WTC11 (cell line): ENCODE results near the gene PBRM1. TPM values are rescaled to one million over a fixed set of nuclear protein-coding genes. Genes with fewer than 3 reads are reported as not detected.

Experiments used
- ATAC-seq: fragments of 200-7000 bp; cut with Tn5 transposase; 2 replicates; pipeline ENCODE4 v1.10.0; 2021; ENCODE audit warnings: mild to moderate bottlenecking, moderate library complexity
- CTCF ChIA-PET: fragments of 300-600 bp; sonication (Branson Sonifier 250); formaldehyde crosslinking; loops from one replicate; lab custom pipeline; 2021; ENCODE audit warnings: antibody characterized with exemption; lab: Charles Lee
- POLR2A ChIA-PET: fragments of 350-600 bp; sonication (Branson Sonifier 250); formaldehyde crosslinking; loops from one replicate; lab custom pipeline; 2021; ENCODE audit warnings: antibody characterized with exemption; lab: Charles Lee
- DNase-seq: peaks from one replicate; pipeline ENCODE4 v3.0.0; 2021; ENCODE audit warnings: low spot score
- H3K27ac Mint-ChIP-seq: 2 replicates; pipeline ENCODE4 v1.8.0; 2021; ENCODE audit warnings: mixed read lengths
- H3K27me3 Mint-ChIP-seq: 2 replicates; pipeline ENCODE4 v1.8.0; 2021; ENCODE audit warnings: low read depth, mild to moderate bottlenecking, moderate library complexity, mixed read lengths
- H3K36me3 Mint-ChIP-seq: 2 replicates; pipeline ENCODE4 v1.8.0; 2021; ENCODE audit warnings: mixed read lengths
- H3K4me1 Mint-ChIP-seq: 2 replicates; pipeline ENCODE4 v1.8.0; 2022; ENCODE audit warnings: mixed read lengths
- H3K4me3 Mint-ChIP-seq: 2 replicates; pipeline ENCODE4 v1.8.0; 2021; ENCODE audit warnings: mild to moderate bottlenecking, moderate library complexity, mixed read lengths
- H3K9me3 Mint-ChIP-seq: 2 replicates; pipeline ENCODE4 v1.8.0; 2021; ENCODE audit warnings: mixed read lengths
- ETV6 ChIP-seq: sonication (generic); formaldehyde crosslinking; IDR thresholded peaks from 2 replicates; pipeline ENCODE4 v1.8.1; 2022; ENCODE audit warnings: mild to moderate bottlenecking, missing genetic modification reagents
- GTF2I ChIP-seq: fragments of 250-450 bp; sonication (Bioruptor Pico); conservative IDR thresholded peaks from 2 replicates; pipeline ENCODE4 v1.4.0; 2021; ENCODE audit warnings: mild to moderate bottlenecking
- HMGA2 ChIP-seq: fragments of 250-450 bp; sonication (Bioruptor Pico); IDR thresholded peaks from 2 replicates; pipeline ENCODE4 v1.4.0; 2021; ENCODE audit warnings: mild to moderate bottlenecking, moderate library complexity
- JAZF1 ChIP-seq: fragments of 250-450 bp; sonication (Bioruptor Pico); IDR thresholded peaks from 2 replicates; pipeline ENCODE4 v1.9.0; 2021; ENCODE audit warnings: moderate library complexity, mild to moderate bottlenecking, inconsistent platforms
- NFE2L1 ChIP-seq: sonication (generic); formaldehyde crosslinking; IDR thresholded peaks from 2 replicates; pipeline ENCODE4 v1.8.1; 2023; ENCODE audit warnings: missing genetic modification reagents
- PRRX2 ChIP-seq: fragments of 250-450 bp; sonication (Bioruptor Pico); IDR thresholded peaks from 2 replicates; pipeline ENCODE4 v1.8.0; 2021; ENCODE audit warnings: mild to moderate bottlenecking
- SMAD4 ChIP-seq: sonication (generic); formaldehyde crosslinking; IDR thresholded peaks from 2 replicates; pipeline ENCODE4 v1.8.0; 2022; ENCODE audit warnings: mild to moderate bottlenecking, missing genetic modification reagents
- SOX15 ChIP-seq: fragments of 250-450 bp; sonication (Bioruptor Pico); IDR thresholded peaks from 2 replicates; pipeline ENCODE4 v1.9.0; 2021; ENCODE audit warnings: mild to moderate bottlenecking
- TEAD4 ChIP-seq: sonication (generic); formaldehyde crosslinking; IDR thresholded peaks from 2 replicates; pipeline ENCODE4 v1.8.0; 2022; ENCODE audit warnings: mild to moderate bottlenecking, missing genetic modification reagents
- ZNF138 ChIP-seq: sonication (generic); formaldehyde crosslinking; conservative IDR thresholded peaks from 2 replicates; pipeline ENCODE4 v1.8.1; 2022; ENCODE audit warnings: mild to moderate bottlenecking, moderate library complexity, missing genetic modification reagents
- total RNA-seq: library from RNA; stranded (reverse); gene quantifications from 3 replicates; pipeline ENCODE4 v1.2.3, GENCODE V29; 2021
- TF ChIP-seq, protein P1 (sequence below): fragments of 200-600 bp; IDR thresholded peaks from 2 replicates; pipeline ENCODE4 v1.8.0; 2022; ENCODE audit warnings: antibody characterized with exemption
- TF ChIP-seq, protein P2 (sequence below): sonication (generic); formaldehyde crosslinking; IDR thresholded peaks from 2 replicates; pipeline ENCODE4 v1.8.0; 2022; ENCODE audit warnings: mild to moderate bottlenecking, missing genetic modification reagents
- TF ChIP-seq, protein P3 (sequence below): fragments of 250-450 bp; sonication (Bioruptor Pico); IDR thresholded peaks from 2 replicates; pipeline ENCODE4 v1.9.0; 2021; ENCODE audit warnings: mild to moderate bottlenecking
- TF ChIP-seq, protein P4 (sequence below): sonication (generic); formaldehyde crosslinking; IDR thresholded peaks from 2 replicates; pipeline ENCODE4 v1.8.0; 2023; ENCODE audit warnings: missing genetic modification reagents, mild to moderate bottlenecking, borderline replicate concordance

Gene PBRM1
- total RNA-seq, 1 experiment from 2014 or later: 48.8 TPM

DNA sequence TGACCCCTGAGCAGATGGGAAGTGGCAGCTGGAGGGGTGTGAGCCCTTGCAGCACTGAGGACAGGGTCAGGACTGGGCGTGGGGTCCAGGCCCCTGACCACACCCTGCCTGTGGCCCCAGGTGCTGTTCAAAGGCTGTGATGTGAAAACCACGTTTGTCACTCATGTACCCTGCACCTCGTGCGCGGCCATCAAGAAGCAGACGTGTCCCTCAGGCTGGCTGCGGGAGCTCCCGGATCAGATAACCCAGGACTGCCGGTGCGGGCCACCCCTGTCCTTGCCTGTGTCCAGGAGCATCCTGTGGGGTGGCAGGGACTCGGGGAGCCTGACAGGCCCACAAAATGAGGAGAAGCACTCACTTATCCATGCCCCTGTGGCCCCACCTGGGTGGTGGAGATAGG lies 184.7 kb downstream of the PBRM1 start:
- Mint-ChIP-seq H3K4me3 (no peak overlapping the region), H3K27ac (no peak overlapping the region), H3K36me3 (no peaks in the 10 kb centered on the region), H3K27me3 (no peaks in the 10 kb centered on the region), H3K4me1 (peaks cover 2% of the 10 kb centered on the region; the same call in 1 of the 2 replicates), H3K9me3 (no peaks in the 10 kb centered on the region)
- no peak for TF ChIP-seq ZNF138 (CRISPR knock-in tag)
- ChIA-PET POLR2A (no interaction called here), CTCF (interaction anchor here (0.9 kb wide), 1 partner anchor 28 kb away, joined by 3 read pairs; no protein-coding TSS in a partner anchor)
- ATAC-seq (no peak), DNase-seq (no peak)

DNA sequence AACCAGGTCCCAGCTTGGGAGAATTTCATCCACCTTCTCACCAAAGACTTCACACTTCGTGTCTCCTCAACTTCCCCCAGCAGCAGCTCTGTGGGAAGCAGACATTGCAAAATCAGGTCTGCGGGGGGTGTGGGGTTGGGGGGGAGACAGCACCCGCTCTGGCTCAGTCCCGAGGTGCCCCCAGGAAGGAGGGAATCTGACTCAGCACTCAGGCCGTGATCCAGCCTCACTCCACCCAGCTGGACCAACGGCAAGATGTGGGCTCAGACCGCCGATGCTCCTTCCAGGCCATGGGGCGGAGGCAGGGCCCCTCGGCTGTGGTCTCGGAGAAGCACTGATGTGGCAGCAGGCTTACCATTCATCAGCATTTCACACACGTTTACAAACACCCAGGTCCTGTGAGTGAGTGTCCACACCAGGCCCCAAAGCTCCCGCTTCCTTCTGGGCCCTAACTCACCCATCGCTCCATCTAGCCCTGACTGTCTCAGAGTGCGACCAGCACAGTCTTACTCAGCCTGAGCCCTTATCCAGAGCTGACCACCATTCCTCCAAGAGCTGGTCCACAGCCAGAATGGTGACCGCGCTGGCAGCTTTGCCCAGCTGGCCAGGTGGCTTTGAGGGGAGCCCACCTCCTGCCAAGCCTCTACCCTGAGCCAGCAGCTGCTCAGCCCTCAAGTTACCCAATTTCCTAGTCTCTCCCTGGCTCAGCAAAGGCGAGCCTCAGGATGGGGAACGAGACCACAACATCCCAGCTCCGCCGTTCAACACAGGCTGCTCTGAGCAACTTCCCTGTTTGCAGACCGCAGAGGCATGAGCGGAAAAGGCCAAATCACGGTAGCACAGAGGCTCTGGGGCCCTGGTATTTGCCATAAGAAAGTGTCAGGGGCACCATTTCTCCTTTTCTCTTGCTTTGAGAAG lies 187.3 kb downstream of the PBRM1 start:
- ATAC-seq (no peak), DNase-seq (no peak)
- POLR2A ChIA-PET: interaction anchor here (1.1 kb wide), 1 partner anchor 24 kb away, joined by 4 read pairs; no protein-coding TSS in a partner anchor
- no peaks in the 10 kb centered on the region for H3K4me1 Mint-ChIP-seq
- no peak overlapping the region for H3K4me3 Mint-ChIP-seq
- TF ChIP-seq, protein P1, sequence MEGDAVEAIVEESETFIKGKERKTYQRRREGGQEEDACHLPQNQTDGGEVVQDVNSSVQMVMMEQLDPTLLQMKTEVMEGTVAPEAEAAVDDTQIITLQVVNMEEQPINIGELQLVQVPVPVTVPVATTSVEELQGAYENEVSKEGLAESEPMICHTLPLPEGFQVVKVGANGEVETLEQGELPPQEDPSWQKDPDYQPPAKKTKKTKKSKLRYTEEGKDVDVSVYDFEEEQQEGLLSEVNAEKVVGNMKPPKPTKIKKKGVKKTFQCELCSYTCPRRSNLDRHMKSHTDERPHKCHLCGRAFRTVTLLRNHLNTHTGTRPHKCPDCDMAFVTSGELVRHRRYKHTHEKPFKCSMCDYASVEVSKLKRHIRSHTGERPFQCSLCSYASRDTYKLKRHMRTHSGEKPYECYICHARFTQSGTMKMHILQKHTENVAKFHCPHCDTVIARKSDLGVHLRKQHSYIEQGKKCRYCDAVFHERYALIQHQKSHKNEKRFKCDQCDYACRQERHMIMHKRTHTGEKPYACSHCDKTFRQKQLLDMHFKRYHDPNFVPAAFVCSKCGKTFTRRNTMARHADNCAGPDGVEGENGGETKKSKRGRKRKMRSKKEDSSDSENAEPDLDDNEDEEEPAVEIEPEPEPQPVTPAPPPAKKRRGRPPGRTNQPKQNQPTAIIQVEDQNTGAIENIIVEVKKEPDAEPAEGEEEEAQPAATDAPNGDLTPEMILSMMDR: no peak
- TF ChIP-seq, protein P2, sequence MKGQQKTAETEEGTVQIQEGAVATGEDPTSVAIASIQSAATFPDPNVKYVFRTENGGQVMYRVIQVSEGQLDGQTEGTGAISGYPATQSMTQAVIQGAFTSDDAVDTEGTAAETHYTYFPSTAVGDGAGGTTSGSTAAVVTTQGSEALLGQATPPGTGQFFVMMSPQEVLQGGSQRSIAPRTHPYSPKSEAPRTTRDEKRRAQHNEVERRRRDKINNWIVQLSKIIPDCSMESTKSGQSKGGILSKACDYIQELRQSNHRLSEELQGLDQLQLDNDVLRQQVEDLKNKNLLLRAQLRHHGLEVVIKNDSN (CRISPR knock-in tag): no peak
- TF ChIP-seq PRRX2 (CRISPR knock-in tag): no peak
- TF ChIP-seq, protein P3, sequence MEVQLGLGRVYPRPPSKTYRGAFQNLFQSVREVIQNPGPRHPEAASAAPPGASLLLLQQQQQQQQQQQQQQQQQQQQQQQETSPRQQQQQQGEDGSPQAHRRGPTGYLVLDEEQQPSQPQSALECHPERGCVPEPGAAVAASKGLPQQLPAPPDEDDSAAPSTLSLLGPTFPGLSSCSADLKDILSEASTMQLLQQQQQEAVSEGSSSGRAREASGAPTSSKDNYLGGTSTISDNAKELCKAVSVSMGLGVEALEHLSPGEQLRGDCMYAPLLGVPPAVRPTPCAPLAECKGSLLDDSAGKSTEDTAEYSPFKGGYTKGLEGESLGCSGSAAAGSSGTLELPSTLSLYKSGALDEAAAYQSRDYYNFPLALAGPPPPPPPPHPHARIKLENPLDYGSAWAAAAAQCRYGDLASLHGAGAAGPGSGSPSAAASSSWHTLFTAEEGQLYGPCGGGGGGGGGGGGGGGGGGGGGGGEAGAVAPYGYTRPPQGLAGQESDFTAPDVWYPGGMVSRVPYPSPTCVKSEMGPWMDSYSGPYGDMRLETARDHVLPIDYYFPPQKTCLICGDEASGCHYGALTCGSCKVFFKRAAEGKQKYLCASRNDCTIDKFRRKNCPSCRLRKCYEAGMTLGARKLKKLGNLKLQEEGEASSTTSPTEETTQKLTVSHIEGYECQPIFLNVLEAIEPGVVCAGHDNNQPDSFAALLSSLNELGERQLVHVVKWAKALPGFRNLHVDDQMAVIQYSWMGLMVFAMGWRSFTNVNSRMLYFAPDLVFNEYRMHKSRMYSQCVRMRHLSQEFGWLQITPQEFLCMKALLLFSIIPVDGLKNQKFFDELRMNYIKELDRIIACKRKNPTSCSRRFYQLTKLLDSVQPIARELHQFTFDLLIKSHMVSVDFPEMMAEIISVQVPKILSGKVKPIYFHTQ (CRISPR knock-in tag): no peak
- no peak overlapping the region for H3K27ac Mint-ChIP-seq
- no peaks in the 10 kb centered on the region for H3K9me3 Mint-ChIP-seq
- no peaks in the 10 kb centered on the region for H3K36me3 Mint-ChIP-seq
- no peaks in the 10 kb centered on the region for H3K27me3 Mint-ChIP-seq
- CTCF ChIA-PET: interaction anchor here (2.4 kb wide), 1 partner anchor 16 kb away, joined by 12 read pairs; no protein-coding TSS in a partner anchor

DNA sequence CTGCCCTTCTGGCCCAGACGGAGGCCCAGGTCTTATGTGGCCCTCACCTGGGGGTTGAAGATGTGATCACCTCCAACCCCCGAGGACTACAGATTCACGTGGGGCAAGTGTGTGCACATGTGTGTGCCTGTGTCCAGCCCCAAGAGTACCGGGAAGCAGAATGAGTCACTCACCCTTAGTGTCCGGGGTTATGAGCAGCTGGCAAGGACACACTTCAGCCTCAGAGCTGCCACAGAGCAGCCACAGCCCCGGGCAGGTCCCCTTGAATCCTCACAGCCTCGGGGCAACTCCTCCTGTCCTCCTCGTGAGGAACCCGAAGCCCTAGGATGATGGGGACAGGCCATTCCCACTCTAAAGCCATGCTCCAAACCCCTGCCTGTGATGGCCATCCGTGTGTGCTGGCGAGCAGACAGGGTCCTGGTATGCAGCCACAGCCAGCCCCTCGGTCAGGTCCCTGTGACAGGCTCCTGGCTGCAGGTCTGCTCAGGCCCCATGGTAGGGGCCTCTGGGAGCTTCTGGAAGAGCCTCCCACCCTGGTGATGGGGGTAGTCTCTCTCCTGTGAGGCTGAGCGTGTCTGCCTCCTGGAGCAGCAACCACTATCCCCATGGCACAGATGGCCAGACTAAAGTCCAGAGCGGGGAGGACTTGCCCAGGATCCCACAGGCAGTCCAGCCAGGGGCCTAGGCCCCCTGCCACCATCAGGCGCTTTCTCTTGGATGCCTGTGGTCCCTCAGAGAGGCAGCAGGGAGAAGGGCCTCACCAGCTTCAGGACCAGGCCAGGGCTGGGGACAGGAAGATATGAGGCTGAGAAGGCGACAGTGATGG lies 189.7 kb downstream of the PBRM1 start:
- POLR2A ChIA-PET: no interaction called here
- CTCF ChIA-PET: interaction anchor here (1.4 to 2.5 kb wide), 4 partner anchors 14 to 276 kb away, joined by 3 to 9 read pairs (median 6); no protein-coding TSS in a partner anchor
- H3K4me1 Mint-ChIP-seq: no peaks in the 10 kb centered on the region
- H3K36me3 Mint-ChIP-seq: peaks cover 12% of the 10 kb centered on the region; the same call in 1 of the 2 replicates
- ATAC-seq: no peak
- no peak for TF ChIP-seq HMGA2 (CRISPR knock-in tag)
- TF ChIP-seq TEAD4 (CRISPR knock-in tag): no peak
- no peak for TF ChIP-seq GTF2I (CRISPR knock-in tag)
- no peak for TF ChIP-seq ETV6 (CRISPR knock-in tag)
- no peak for TF ChIP-seq SMAD4 (CRISPR knock-in tag)
- no peak for TF ChIP-seq SOX15
- no peak for TF ChIP-seq JAZF1 (CRISPR knock-in tag)
- TF ChIP-seq, protein P4, sequence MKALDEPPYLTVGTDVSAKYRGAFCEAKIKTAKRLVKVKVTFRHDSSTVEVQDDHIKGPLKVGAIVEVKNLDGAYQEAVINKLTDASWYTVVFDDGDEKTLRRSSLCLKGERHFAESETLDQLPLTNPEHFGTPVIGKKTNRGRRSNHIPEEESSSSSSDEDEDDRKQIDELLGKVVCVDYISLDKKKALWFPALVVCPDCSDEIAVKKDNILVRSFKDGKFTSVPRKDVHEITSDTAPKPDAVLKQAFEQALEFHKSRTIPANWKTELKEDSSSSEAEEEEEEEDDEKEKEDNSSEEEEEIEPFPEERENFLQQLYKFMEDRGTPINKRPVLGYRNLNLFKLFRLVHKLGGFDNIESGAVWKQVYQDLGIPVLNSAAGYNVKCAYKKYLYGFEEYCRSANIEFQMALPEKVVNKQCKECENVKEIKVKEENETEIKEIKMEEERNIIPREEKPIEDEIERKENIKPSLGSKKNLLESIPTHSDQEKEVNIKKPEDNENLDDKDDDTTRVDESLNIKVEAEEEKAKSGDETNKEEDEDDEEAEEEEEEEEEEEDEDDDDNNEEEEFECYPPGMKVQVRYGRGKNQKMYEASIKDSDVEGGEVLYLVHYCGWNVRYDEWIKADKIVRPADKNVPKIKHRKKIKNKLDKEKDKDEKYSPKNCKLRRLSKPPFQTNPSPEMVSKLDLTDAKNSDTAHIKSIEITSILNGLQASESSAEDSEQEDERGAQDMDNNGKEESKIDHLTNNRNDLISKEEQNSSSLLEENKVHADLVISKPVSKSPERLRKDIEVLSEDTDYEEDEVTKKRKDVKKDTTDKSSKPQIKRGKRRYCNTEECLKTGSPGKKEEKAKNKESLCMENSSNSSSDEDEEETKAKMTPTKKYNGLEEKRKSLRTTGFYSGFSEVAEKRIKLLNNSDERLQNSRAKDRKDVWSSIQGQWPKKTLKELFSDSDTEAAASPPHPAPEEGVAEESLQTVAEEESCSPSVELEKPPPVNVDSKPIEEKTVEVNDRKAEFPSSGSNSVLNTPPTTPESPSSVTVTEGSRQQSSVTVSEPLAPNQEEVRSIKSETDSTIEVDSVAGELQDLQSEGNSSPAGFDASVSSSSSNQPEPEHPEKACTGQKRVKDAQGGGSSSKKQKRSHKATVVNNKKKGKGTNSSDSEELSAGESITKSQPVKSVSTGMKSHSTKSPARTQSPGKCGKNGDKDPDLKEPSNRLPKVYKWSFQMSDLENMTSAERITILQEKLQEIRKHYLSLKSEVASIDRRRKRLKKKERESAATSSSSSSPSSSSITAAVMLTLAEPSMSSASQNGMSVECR (CRISPR knock-in tag): no peak
- TF ChIP-seq NFE2L1: no peak
- no peak for DNase-seq
- no peak overlapping the region for H3K4me3 Mint-ChIP-seq
- no peaks in the 10 kb centered on the region for H3K9me3 Mint-ChIP-seq
- H3K27me3 Mint-ChIP-seq: no peaks in the 10 kb centered on the region
- H3K27ac Mint-ChIP-seq: no peak overlapping the region
